Superior temporal gyrus (tissue), 1 donor: ENCODE measurements around the gene TMEM131.
"Not testable (repeated sequence)": the region's sequence is repeated elsewhere in the genome, so short reads cannot be mapped to it uniquely, and the experiment has no call there.

Source experiments
- DNase-seq: peaks from one replicate; pipeline ENCODE4 v3.0.0-alpha.2; 2016; ENCODE audit errors: extremely low spot score

The TMEM131 gene

GRCh38 chr2:97858442-97858841 is 137.3 kb downstream of the TMEM131 start:
- DNase-seq = no peak

GRCh38 chr2:97857553-97857952 is 138.2 kb downstream of the TMEM131 start:
- DNase-seq = no peak

GRCh38 chr2:97853057-97853456 is 142.7 kb downstream of the TMEM131 start:
- DNase-seq = not testable (repeated sequence)

- DNase-seq = no peak
Measured at GRCh38 chr2:97851172-97851571, 144.6 kb downstream of the TMEM131 start.

- DNase-seq = no peak
Measured at GRCh38 chr2:97849881-97850528, 145.7 kb downstream of the TMEM131 start.

GRCh38 chr2:97848306-97848705 is 147.4 kb downstream of the TMEM131 start:
- DNase-seq = no peak

- not testable (repeated sequence) for DNase-seq
Measured at GRCh38 chr2:97846716-97847115, 149.0 kb downstream of the TMEM131 start.

- DNase-seq = no peak
Measured at GRCh38 chr2:97845818-97846217, 149.9 kb downstream of the TMEM131 start.

- DNase-seq = no peak
Measured at GRCh38 chr2:97845133-97845532, 150.6 kb downstream of the TMEM131 start.

- no peak for DNase-seq
Measured at GRCh38 chr2:97844311-97844859, 151.4 kb downstream of the TMEM131 start.

GRCh38 chr2:97840198-97840597 is 155.6 kb downstream of the TMEM131 start:
- DNase-seq = no peak

GRCh38 chr2:97834610-97835009 is 161.1 kb downstream of the TMEM131 start:
- DNase-seq = no peak

- no peak for DNase-seq
Measured at GRCh38 chr2:97831121-97831520, 164.6 kb downstream of the TMEM131 start.

- not testable (repeated sequence) for DNase-seq
Measured at GRCh38 chr2:97829255-97829654, 166.5 kb downstream of the TMEM131 start.

GRCh38 chr2:97827013-97827412 is 168.7 kb downstream of the TMEM131 start:
- not testable (repeated sequence) for DNase-seq

GRCh38 chr2:97826266-97826847 is 169.4 kb downstream of the TMEM131 start:
- not testable (repeated sequence) for DNase-seq

- DNase-seq = not testable (repeated sequence)
Measured at GRCh38 chr2:97824011-97824410, 171.7 kb downstream of the TMEM131 start.

- not testable (repeated sequence) for DNase-seq
Measured at GRCh38 chr2:97821862-97822261, 173.9 kb downstream of the TMEM131 start.

- no peak for DNase-seq
Measured at GRCh38 chr2:97819754-97820153, 176.0 kb downstream of the TMEM131 start.

GRCh38 chr2:97816411-97816810 is 179.3 kb downstream of the TMEM131 start:
- no peak for DNase-seq

GRCh38 chr2:97812931-97813330 is 182.8 kb downstream of the TMEM131 start:
- no peak for DNase-seq

GRCh38 chr2:97808816-97809215 is 186.9 kb downstream of the TMEM131 start:
- DNase-seq = no peak
